Esophagus squamous epithelium (tissue), 4 donors: ENCODE measurements around the gene SIX3.

Experiments
- CTCF ChIP-seq, 6 experiments: fragments of 450-650 bp in 4 of 6; fragments of 200-600 bp in 2 of 6; sonication (generic) in 2 of 6; IDR thresholded peaks; one replicate each; pipeline ENCODE4 v1.5.1; 2016 to 2019; ENCODE audit warnings: antibody characterized with exemption in 6 of 6, mild to moderate bottlenecking in 4 of 6, moderate library complexity in 4 of 6
- POLR2A ChIP-seq, 4 donors: fragments of 450-650 bp; IDR thresholded peaks; one replicate each; pipeline ENCODE4 v1.6.1; 2017; ENCODE audit warnings: antibody characterized with exemption in 4 of 4, mild to moderate bottlenecking in 4 of 4, moderate library complexity in 3 of 4

DNA sequence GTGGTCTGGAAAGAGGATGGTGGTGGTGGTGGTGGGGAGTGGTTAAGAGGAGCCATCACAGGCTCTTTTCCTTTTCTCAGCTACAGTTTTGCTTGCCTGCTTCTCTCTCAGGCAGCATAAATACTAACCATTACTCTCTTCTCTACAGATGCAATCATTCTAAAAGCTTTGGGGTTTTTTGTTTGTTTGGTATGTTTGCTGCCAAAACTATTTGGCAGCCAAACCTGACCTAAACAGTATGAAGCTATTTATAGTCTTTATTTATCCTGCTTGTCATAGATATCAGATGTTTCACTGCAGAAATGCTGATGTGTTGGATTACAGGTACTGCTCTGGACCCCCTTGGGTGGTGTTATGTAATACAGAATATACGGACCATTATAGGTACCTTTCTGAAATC lies 15.3 kb downstream of the SIX3 start:
- TF ChIP-seq CTCF (IDR thresholded peaks at IDR 0.05) (no peak), POLR2A (IDR thresholded peaks at IDR 0.05) (no peak)
